Measurements from ENCODE around the gene ZNF264.

DNA sequence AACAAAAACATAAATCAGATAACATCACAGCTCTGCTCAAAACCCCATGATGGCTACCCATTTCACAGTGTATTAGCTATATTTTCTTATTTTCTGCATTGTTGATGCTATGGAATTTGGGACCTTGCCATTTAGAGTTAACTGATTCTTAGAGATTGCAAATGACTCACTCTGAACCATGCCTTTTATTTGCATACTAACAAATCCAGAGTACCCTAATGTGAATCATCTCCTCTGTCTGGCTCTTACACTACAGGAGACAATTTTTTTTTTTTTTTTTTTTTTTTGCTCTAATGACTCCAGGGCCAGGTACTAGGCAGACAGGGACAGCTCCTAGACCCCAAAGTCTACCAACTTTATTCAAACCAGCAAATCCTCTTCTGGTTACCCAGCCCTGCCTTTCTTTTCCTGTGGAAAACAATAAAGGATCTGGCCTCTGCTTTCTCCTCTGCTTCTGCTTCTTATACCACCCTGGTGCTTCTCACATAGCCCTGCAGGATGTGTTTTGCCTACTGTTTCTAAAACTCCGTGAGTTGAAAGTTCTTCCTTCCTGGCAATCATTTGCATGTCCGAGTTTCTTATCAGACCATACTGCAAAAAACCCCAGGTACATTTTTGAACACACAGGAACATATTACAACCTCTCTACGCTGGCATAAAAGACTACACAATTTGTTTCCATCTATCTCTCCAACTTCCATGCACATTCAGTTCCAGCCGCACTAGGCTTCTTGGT lies 78.4 kb downstream of the ZNF264 start:
- TF ChIP-seq, protein P1, sequence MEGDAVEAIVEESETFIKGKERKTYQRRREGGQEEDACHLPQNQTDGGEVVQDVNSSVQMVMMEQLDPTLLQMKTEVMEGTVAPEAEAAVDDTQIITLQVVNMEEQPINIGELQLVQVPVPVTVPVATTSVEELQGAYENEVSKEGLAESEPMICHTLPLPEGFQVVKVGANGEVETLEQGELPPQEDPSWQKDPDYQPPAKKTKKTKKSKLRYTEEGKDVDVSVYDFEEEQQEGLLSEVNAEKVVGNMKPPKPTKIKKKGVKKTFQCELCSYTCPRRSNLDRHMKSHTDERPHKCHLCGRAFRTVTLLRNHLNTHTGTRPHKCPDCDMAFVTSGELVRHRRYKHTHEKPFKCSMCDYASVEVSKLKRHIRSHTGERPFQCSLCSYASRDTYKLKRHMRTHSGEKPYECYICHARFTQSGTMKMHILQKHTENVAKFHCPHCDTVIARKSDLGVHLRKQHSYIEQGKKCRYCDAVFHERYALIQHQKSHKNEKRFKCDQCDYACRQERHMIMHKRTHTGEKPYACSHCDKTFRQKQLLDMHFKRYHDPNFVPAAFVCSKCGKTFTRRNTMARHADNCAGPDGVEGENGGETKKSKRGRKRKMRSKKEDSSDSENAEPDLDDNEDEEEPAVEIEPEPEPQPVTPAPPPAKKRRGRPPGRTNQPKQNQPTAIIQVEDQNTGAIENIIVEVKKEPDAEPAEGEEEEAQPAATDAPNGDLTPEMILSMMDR (conservative IDR thresholded peaks at IDR 0.05; ENCODE audit: low read length): no peak
- no peak for TF ChIP-seq EZH2phosphoT487 (IDR thresholded peaks at IDR 0.05; ENCODE audit: borderline replicate concordance)

Measured in Loucy (cell line).